GM19035 (cell line): ENCODE data around the gene PLA2G4E.

Experiments used
- ATAC-seq: cut with Tn5 transposase; IDR thresholded peaks from one replicate; pipeline ENCODE4 v1.9.1; 2021; ENCODE audit not compliant: unreplicated experiment

Gene PLA2G4E

GRCh38 chr15:41957021-41957897, 63.6 kb downstream of the PLA2G4E start:
- no peak for ATAC-seq

GRCh38 chr15:41955807-41956525, 64.9 kb downstream of the PLA2G4E start:
- ATAC-seq: no peak

GRCh38 chr15:41955100-41955499, 65.7 kb downstream of the PLA2G4E start:
- ATAC-seq: no peak

GRCh38 chr15:41954036-41954435, 66.8 kb downstream of the PLA2G4E start:
- ATAC-seq: no peak

GRCh38 chr15:41952013-41952563, 68.8 kb downstream of the PLA2G4E start:
- ATAC-seq: no peak

- ATAC-seq: no peak
Measured at GRCh38 chr15:41951571-41951970, 69.3 kb downstream of the PLA2G4E start.

- ATAC-seq: no peak
Measured at GRCh38 chr15:41950489-41950888, 70.4 kb downstream of the PLA2G4E start.

- no peak for ATAC-seq
Measured at GRCh38 chr15:41950127-41950483, 70.7 kb downstream of the PLA2G4E start.

- no peak for ATAC-seq
Measured at GRCh38 chr15:41949401-41950126, 71.3 kb downstream of the PLA2G4E start.

GRCh38 chr15:41948490-41948889, 72.4 kb downstream of the PLA2G4E start:
- ATAC-seq: no peak

GRCh38 chr15:41946970-41947369, 73.9 kb downstream of the PLA2G4E start:
- ATAC-seq: no peak

GRCh38 chr15:41945731-41946130, 75.1 kb downstream of the PLA2G4E start:
- no peak for ATAC-seq

GRCh38 chr15:41945221-41945620, 75.6 kb downstream of the PLA2G4E start:
- no peak for ATAC-seq

- ATAC-seq: no peak
Measured at GRCh38 chr15:41944313-41944940, 76.4 kb downstream of the PLA2G4E start.

GRCh38 chr15:41943543-41944312, 77.1 kb downstream of the PLA2G4E start:
- ATAC-seq: no peak

GRCh38 chr15:41942886-41943285, 78.0 kb downstream of the PLA2G4E start:
- no peak for ATAC-seq

- ATAC-seq: no peak
Measured at GRCh38 chr15:41941644-41942415, 79.0 kb downstream of the PLA2G4E start.

GRCh38 chr15:41940441-41940857, 80.4 kb downstream of the PLA2G4E start:
- no peak for ATAC-seq

GRCh38 chr15:41939986-41940385, 80.9 kb downstream of the PLA2G4E start:
- ATAC-seq: no peak
